Measurements from ENCODE around the gene TMEM217. TPM values are rescaled to one million over a fixed set of nuclear protein-coding genes. Genes with fewer than 3 reads are reported as not detected.

The TMEM217 gene
- total RNA-seq, 1 experiment from 2014 or later = 2.4 TPM

DNA sequence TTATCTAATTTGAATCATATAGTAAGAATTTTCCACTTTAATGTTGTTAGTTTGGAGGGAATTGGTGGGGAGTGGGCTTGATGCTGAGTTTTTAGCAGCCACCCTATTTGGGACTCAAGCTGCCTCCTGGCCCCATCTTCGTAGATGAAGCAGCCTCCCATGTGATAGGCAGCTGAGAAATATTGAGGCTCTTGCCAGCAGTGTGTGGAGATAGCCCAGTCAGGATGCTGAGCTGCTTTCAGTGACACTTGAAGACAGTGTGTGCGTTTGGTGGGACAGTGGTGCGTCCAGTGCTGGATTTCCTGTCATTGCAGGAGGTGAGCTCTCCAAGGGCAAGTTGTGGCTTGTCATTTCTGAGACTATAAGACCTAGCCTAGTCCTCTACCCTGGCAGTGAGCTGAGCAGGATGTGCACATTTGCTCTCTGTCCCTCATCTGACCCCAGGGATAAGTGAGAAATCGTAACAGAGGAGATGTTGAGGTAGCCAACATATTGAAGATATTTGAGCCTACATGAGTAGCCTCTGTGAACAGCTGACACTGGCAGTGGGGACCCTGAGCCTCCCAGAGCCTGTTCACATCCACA, 48.0 kb upstream of the TMEM217 start:
- H3K9me3 ChIP-seq (ENCODE audit: low read length) = no peaks in the 10 kb centered on the region
- H4K20me1 ChIP-seq (ENCODE audit: low read length) = no peaks in the 10 kb centered on the region
- intact Hi-C loops (cut with micrococcal nuclease) = no loop called here
- BruUV-seq (replicated peaks) = no TSS peak
- H3K36me3 ChIP-seq (ENCODE audit: low read depth, low read length) = peaks cover 9% of the 10 kb centered on the region; the same call in 1 of the 2 replicates
- no peaks in the 10 kb centered on the region for H3K79me2 ChIP-seq (ENCODE audit: low read length)
- CTCF ChIA-PET = no interaction called here
- no peaks in the 10 kb centered on the region for H3K27me3 ChIP-seq (ENCODE audit: low read length)
- no peak overlapping the region for H3K27ac ChIP-seq (ENCODE audit: low read length)
- no peak overlapping the region for H3K4me2 ChIP-seq (ENCODE audit: low read length)
- no peaks in the 10 kb centered on the region for H3F3A ChIP-seq (ENCODE audit: low read length, unreplicated experiment)
- TF ChIP-seq EZH2phosphoT487 (IDR thresholded peaks at IDR 0.05; ENCODE audit: borderline replicate concordance, low read length) (no peak), EZH2 (IDR thresholded peaks at IDR 0.05; ENCODE audit: low read length, unreplicated experiment) (no peak)
- TF ChIP-seq, protein P1, sequence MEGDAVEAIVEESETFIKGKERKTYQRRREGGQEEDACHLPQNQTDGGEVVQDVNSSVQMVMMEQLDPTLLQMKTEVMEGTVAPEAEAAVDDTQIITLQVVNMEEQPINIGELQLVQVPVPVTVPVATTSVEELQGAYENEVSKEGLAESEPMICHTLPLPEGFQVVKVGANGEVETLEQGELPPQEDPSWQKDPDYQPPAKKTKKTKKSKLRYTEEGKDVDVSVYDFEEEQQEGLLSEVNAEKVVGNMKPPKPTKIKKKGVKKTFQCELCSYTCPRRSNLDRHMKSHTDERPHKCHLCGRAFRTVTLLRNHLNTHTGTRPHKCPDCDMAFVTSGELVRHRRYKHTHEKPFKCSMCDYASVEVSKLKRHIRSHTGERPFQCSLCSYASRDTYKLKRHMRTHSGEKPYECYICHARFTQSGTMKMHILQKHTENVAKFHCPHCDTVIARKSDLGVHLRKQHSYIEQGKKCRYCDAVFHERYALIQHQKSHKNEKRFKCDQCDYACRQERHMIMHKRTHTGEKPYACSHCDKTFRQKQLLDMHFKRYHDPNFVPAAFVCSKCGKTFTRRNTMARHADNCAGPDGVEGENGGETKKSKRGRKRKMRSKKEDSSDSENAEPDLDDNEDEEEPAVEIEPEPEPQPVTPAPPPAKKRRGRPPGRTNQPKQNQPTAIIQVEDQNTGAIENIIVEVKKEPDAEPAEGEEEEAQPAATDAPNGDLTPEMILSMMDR (conservative IDR thresholded peaks at IDR 0.05; ENCODE audit: low read depth, low read length) = no peak
- H3K9ac ChIP-seq (ENCODE audit: low read length) = no peak overlapping the region
- H2AFZ ChIP-seq (ENCODE audit: low read length) = no peak overlapping the region
- H3K9me2 ChIP-seq (replicated peaks; ENCODE audit: low read length) = no peaks in the 10 kb centered on the region
- POLR2A ChIA-PET (ENCODE audit: unreplicated experiment) = no interaction called here
- no peak overlapping the region for H3K4me3 ChIP-seq (ENCODE audit: low read length)
- DNase-seq = no peak
- peaks cover 4% of the 10 kb centered on the region; the same call in 1 of the 2 replicates for H3K4me1 ChIP-seq (ENCODE audit: insufficient read depth, low read length)
- ATAC-seq = no peak

DNA sequence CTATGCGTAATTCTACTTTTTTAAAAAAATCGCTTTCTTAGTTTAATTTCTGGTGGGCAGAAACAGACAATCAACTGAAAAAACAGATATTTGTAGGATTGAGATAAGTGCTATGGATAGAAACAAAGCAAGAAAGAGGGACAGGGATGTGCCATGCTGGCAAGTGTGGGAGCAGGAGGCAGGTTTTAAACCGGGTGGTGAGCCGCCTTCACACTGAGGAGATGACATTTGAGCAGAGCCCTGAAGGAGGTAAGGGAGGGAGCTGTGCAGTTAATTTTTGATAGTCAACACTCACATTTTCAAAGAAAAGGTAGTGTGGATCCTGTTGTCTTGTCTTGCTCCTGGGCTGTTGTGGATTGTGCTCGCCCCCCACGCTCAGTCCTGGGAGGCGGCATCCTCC, 46.8 kb upstream of the TMEM217 start:
- Histone ChIP-seq H3K4me2 (ENCODE audit: low read length) (no peak overlapping the region), H3K4me3 (ENCODE audit: low read length) (no peak overlapping the region), H4K20me1 (ENCODE audit: low read length) (no peaks in the 10 kb centered on the region), H3K9me2 (replicated peaks; ENCODE audit: low read length) (no peaks in the 10 kb centered on the region), H3K9ac (ENCODE audit: low read length) (no peak overlapping the region), H3K9me3 (ENCODE audit: low read length) (no peaks in the 10 kb centered on the region), H3K27ac (ENCODE audit: low read length) (no peak overlapping the region), H3K36me3 (ENCODE audit: low read depth, low read length) (peaks cover 9% of the 10 kb centered on the region; the same call in 1 of the 2 replicates), H3F3A (ENCODE audit: low read length, unreplicated experiment) (no peaks in the 10 kb centered on the region), H3K79me2 (ENCODE audit: low read length) (no peaks in the 10 kb centered on the region), H3K4me1 (ENCODE audit: insufficient read depth, low read length) (peaks cover 4% of the 10 kb centered on the region; the same call in 1 of the 2 replicates), H3K27me3 (ENCODE audit: low read length) (no peaks in the 10 kb centered on the region), H2AFZ (ENCODE audit: low read length) (no peak overlapping the region)
- ATAC-seq (no peak), DNase-seq (no peak)
- no TSS peak for BruUV-seq (replicated peaks)
- ChIA-PET CTCF (no interaction called here), POLR2A (ENCODE audit: unreplicated experiment) (no interaction called here)
- intact Hi-C loops (cut with micrococcal nuclease) = no loop called here
- TF ChIP-seq EZH2 (IDR thresholded peaks at IDR 0.05; ENCODE audit: low read length, unreplicated experiment) = no peak
- TF ChIP-seq, protein P1 (conservative IDR thresholded peaks at IDR 0.05; ENCODE audit: low read depth, low read length) = no peak
- TF ChIP-seq EZH2phosphoT487 (IDR thresholded peaks at IDR 0.05; ENCODE audit: borderline replicate concordance, low read length) = no peak

GRCh38 chr6:37303891-37304503, 46.1 kb upstream of the TMEM217 start:
- TF ChIP-seq EZH2 (IDR thresholded peaks at IDR 0.05; ENCODE audit: low read length, unreplicated experiment) = no peak
- TF ChIP-seq, protein P1 (conservative IDR thresholded peaks at IDR 0.05; ENCODE audit: low read depth, low read length) = peak; percentile 84
- H3F3A ChIP-seq (ENCODE audit: low read length, unreplicated experiment) = no peaks in the 10 kb centered on the region
- H2AFZ ChIP-seq (ENCODE audit: low read length) = no peak overlapping the region
- H3K9me3 ChIP-seq (ENCODE audit: low read length) = no peaks in the 10 kb centered on the region
- H3K79me2 ChIP-seq (ENCODE audit: low read length) = no peaks in the 10 kb centered on the region
- peaks cover 4% of the 10 kb centered on the region; the same call in 1 of the 2 replicates for H3K4me1 ChIP-seq (ENCODE audit: insufficient read depth, low read length)
- ATAC-seq = peak; percentile 89
- POLR2A ChIA-PET (ENCODE audit: unreplicated experiment) = no interaction called here
- CTCF ChIA-PET = interaction anchor here (1.0 kb wide), 1 partner anchor 21 kb away, joined by 3 read pairs; no protein-coding TSS in a partner anchor
- peak; percentile 64 for DNase-seq
- no peak overlapping the region for H3K9ac ChIP-seq (ENCODE audit: low read length)
- intact Hi-C loops (cut with micrococcal nuclease) = no loop called here
- H3K27ac ChIP-seq (ENCODE audit: low read length) = no peak overlapping the region
- no peak overlapping the region for H3K4me3 ChIP-seq (ENCODE audit: low read length)
- no peak overlapping the region for H3K4me2 ChIP-seq (ENCODE audit: low read length)
- no peaks in the 10 kb centered on the region for H3K27me3 ChIP-seq (ENCODE audit: low read length)
- no TSS peak for BruUV-seq (replicated peaks)
- H4K20me1 ChIP-seq (ENCODE audit: low read length) = no peaks in the 10 kb centered on the region
- H3K36me3 ChIP-seq (ENCODE audit: low read depth, low read length) = peaks cover 9% of the 10 kb centered on the region; the same call in 1 of the 2 replicates
- H3K9me2 ChIP-seq (replicated peaks; ENCODE audit: low read length) = no peaks in the 10 kb centered on the region
